ENCODE measurements around the gene NUP210L. TPM values are rescaled to one million over a fixed set of nuclear protein-coding genes. Genes with fewer than 3 reads are reported as not detected.
A peak's percentile ranks its signal among the peaks of the same experiment; 100 is the strongest.

The NUP210L gene
- polyA plus RNA-seq, 2 of the 4 experiments (the other 2 are of a cell fraction) = not detected

DNA sequence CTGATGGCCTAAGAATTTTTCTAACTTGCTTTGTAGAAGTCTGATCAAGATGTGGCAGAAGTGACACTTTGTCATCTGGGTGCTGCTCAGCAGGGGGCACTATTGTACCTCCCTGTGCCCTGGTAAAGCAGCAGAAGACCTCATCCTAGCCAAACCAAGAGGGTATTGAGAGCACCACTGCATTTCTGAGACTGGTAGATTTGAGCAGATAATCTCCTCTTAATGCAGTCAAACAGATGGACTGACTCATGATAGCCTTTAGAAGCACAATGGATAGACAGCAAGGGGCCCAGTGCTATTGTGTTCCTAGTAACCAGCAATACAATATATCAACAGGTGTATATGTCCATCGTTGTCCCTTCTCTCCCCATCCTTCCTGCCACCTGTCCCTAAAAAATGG lies 31.3 kb upstream of the NUP210L start:
- FAIRE-seq = no peak
- peak; percentile 36 to 68 for DNase-seq (ENCODE audit: low read depth in 1 of 2, low spot score in 1 of 2)
- Histone ChIP-seq H3K4me1 (peaks cover 22% of the 10 kb centered on the region), H3K4me2 (no peak overlapping the region), H3K4me3 (no peak overlapping the region), H3K9me3 (no peaks in the 10 kb centered on the region), H3K27ac (no peak overlapping the region)
- ATAC-seq = no peak
- TF ChIP-seq, protein P1, sequence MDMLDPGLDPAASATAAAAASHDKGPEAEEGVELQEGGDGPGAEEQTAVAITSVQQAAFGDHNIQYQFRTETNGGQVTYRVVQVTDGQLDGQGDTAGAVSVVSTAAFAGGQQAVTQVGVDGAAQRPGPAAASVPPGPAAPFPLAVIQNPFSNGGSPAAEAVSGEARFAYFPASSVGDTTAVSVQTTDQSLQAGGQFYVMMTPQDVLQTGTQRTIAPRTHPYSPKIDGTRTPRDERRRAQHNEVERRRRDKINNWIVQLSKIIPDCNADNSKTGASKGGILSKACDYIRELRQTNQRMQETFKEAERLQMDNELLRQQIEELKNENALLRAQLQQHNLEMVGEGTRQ (IDR thresholded peaks at IDR 0.05) = no peak
- TF ChIP-seq RAD21 (conservative IDR thresholded peaks at IDR 0.05 in 1 of 2, IDR thresholded peaks at IDR 0.05 in 1 of 2) (peak; percentile 54 to 73), SMC3 (IDR thresholded peaks at IDR 0.05) (0 out of 3 replicates have a peak, but pooled peaks have one; percentile 40), HOXA7 (CRISPR knock-in tag; IDR thresholded peaks at IDR 0.05) (no peak)
- TF ChIP-seq, protein P2, sequence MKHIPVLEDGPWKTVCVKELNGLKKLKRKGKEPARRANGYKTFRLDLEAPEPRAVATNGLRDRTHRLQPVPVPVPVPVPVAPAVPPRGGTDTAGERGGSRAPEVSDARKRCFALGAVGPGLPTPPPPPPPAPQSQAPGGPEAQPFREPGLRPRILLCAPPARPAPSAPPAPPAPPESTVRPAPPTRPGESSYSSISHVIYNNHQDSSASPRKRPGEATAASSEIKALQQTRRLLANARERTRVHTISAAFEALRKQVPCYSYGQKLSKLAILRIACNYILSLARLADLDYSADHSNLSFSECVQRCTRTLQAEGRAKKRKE (CRISPR knock-in tag; IDR thresholded peaks at IDR 0.05; ENCODE audit: low read depth) = no peak
- TF ChIP-seq, protein P3, sequence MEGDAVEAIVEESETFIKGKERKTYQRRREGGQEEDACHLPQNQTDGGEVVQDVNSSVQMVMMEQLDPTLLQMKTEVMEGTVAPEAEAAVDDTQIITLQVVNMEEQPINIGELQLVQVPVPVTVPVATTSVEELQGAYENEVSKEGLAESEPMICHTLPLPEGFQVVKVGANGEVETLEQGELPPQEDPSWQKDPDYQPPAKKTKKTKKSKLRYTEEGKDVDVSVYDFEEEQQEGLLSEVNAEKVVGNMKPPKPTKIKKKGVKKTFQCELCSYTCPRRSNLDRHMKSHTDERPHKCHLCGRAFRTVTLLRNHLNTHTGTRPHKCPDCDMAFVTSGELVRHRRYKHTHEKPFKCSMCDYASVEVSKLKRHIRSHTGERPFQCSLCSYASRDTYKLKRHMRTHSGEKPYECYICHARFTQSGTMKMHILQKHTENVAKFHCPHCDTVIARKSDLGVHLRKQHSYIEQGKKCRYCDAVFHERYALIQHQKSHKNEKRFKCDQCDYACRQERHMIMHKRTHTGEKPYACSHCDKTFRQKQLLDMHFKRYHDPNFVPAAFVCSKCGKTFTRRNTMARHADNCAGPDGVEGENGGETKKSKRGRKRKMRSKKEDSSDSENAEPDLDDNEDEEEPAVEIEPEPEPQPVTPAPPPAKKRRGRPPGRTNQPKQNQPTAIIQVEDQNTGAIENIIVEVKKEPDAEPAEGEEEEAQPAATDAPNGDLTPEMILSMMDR (IDR thresholded peaks at IDR 0.05) = peak; percentile 51
- POLR2A ChIA-PET = no interaction called here
- 0% methylated on average over 1 of the region's 1 CpG for WGBS (ENCODE audit: missing lambda C conversion rate)
- CTCF ChIA-PET = no interaction called here

DNA sequence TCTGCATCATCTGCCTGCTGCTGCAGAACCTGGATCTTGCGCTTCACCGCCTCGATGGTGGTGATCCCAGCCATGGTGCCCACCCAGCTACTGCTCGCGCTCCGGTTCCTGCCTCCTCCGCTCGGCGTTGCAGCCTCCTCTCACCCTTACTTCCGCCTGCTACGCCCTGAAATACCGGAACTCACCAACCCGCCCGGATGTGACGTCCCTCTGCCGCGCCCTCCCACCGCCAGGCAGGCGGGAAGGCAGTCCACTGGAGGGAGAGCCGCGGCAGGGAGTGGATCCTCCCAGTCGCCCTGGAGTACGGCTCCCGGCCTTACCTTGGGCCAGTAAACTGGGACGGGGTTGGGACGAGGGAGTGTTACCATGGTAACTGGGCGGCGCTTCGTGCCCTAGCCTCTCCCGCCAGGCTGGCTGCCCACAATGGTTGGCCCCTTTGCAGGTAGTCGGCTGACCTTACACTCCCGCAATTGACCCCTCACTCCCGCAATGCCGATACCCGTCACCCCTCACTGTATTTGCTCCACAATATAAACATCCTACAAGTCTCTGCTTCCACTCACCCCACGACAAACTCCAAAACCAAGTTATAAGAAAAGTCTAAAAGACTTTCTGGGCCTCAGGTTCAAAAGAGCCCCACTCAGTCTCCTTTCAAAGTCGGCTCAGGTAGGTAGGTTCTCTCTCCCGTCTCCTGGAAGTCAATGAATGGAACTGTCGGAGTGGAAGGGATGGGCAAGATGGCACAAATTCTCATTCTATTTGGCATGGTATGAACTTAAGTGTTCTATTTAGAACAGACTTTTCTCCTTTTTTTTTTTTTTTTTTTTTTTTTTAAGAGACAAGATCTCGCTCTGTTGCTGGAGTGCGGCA lies 28.4 kb upstream of the NUP210L start:
- FAIRE-seq (no peak), ATAC-seq (peak; percentile 97), DNase-seq (ENCODE audit: low read depth in 1 of 2, low spot score in 1 of 2) (peak; percentile 99)
- Histone ChIP-seq H3K4me2 (peak overlapping the region; percentile 98), H3K27ac (peak overlapping the region; percentile 89 to 94), H3K9me3 (no peaks in the 10 kb centered on the region), H3K4me1 (peaks cover 51% of the 10 kb centered on the region), H3K4me3 (peak overlapping the region; percentile 97)
- ChIA-PET POLR2A (interaction anchor here (0.6 to 1.5 kb wide), 3 partner anchors 81 to 220 kb away, joined by 3 to 5 read pairs (median 4); partner anchors contain the start of gene SLC39A1), CTCF (interaction anchor here (1.9 kb wide), 1 partner anchor 16 kb away, joined by 4 read pairs; no protein-coding TSS in a partner anchor)
- 13% methylated on average over 24 of the region's 41 CpGs for WGBS (ENCODE audit: missing lambda C conversion rate)
- no peak for TF ChIP-seq HDAC2 (IDR thresholded peaks at IDR 0.05)
- TF ChIP-seq RAD21 (conservative IDR thresholded peaks at IDR 0.05 in 1 of 2, IDR thresholded peaks at IDR 0.05 in 1 of 2) = no peak
- TF ChIP-seq KDM1A (IDR thresholded peaks at IDR 0.05; ENCODE audit: low read depth) = no peak
- TF ChIP-seq, protein P4, sequence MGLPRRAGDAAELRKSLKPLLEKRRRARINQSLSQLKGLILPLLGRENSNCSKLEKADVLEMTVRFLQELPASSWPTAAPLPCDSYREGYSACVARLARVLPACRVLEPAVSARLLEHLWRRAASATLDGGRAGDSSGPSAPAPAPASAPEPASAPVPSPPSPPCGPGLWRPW (IDR thresholded peaks at IDR 0.05) = no peak
- TF ChIP-seq HOXB5 (CRISPR knock-in tag; IDR thresholded peaks at IDR 0.05) = no peak
- TF ChIP-seq KDM5A (IDR thresholded peaks at IDR 0.05) = no peak
- TF ChIP-seq, protein P5, sequence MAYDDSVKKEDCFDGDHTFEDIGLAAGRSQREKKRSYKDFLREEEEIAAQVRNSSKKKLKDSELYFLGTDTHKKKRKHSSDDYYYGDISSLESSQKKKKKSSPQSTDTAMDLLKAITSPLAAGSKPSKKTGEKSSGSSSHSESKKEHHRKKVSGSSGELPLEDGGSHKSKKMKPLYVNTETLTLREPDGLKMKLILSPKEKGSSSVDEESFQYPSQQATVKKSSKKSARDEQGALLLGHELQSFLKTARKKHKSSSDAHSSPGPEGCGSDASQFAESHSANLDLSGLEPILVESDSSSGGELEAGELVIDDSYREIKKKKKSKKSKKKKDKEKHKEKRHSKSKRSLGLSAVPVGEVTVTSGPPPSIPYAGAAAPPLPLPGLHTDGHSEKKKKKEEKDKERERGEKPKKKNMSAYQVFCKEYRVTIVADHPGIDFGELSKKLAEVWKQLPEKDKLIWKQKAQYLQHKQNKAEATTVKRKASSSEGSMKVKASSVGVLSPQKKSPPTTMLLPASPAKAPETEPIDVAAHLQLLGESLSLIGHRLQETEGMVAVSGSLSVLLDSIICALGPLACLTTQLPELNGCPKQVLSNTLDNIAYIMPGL (CRISPR knock-in tag; IDR thresholded peaks at IDR 0.05; ENCODE audit: borderline replicate concordance) = no peak
- TF ChIP-seq CBX8 (IDR thresholded peaks at IDR 0.05) = no peak
- TF ChIP-seq, protein P2 (CRISPR knock-in tag; IDR thresholded peaks at IDR 0.05; ENCODE audit: low read depth) = no peak
- TF ChIP-seq, protein P3 (IDR thresholded peaks at IDR 0.05) = no peak
- TF ChIP-seq POLR2A (IDR thresholded peaks at IDR 0.05; ENCODE audit: low read length) = peak; percentile 66
- TF ChIP-seq CBX2 (IDR thresholded peaks at IDR 0.05; ENCODE audit: borderline replicate concordance, low read depth) = no peak
- TF ChIP-seq, protein P6, sequence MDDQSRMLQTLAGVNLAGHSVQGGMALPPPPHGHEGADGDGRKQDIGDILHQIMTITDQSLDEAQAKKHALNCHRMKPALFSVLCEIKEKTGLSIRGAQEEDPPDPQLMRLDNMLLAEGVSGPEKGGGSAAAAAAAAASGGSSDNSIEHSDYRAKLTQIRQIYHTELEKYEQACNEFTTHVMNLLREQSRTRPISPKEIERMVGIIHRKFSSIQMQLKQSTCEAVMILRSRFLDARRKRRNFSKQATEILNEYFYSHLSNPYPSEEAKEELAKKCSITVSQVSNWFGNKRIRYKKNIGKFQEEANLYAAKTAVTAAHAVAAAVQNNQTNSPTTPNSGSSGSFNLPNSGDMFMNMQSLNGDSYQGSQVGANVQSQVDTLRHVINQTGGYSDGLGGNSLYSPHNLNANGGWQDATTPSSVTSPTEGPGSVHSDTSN (IDR thresholded peaks at IDR 0.05) = no peak
- no peak for TF ChIP-seq JUNB (IDR thresholded peaks at IDR 0.05)
- TF ChIP-seq CHD2 (IDR thresholded peaks at IDR 0.05; ENCODE audit: low read length, partially characterized antibody) = no peak
- no peak for TF ChIP-seq FOSB (CRISPR knock-in tag; IDR thresholded peaks at IDR 0.05)
- no peak for TF ChIP-seq CEBPB (IDR thresholded peaks at IDR 0.05)
- no peak for TF ChIP-seq POLR2AphosphoS2 (conservative IDR thresholded peaks at IDR 0.05; ENCODE audit: low read length)
- no peak for TF ChIP-seq HOXB13 (CRISPR knock-in tag; IDR thresholded peaks at IDR 0.05; ENCODE audit: low read depth)
- no peak for TF ChIP-seq MAZ (IDR thresholded peaks at IDR 0.05; ENCODE audit: borderline replicate concordance, low read depth, low read length)
- TF ChIP-seq EHF (CRISPR knock-in tag; IDR thresholded peaks at IDR 0.05) = no peak
- no peak for TF ChIP-seq RCOR1 (IDR thresholded peaks at IDR 0.05; ENCODE audit: low read depth, low read length)
